Endothelial cell of umbilical vein (primary cell): ENCODE data around the gene UBE2I.

Experiments used
- EZH2 ChIP-seq: IDR thresholded peaks from 2 replicates; pipeline ENCODE4 v1.6.1; 2012; ENCODE audit warnings: borderline replicate concordance, low read depth, mild to moderate bottlenecking, moderate library complexity, low read length, inconsistent platforms; ENCODE audit not compliant: severe bottlenecking
- FOS ChIP-seq: IDR thresholded peaks from 2 replicates; pipeline ENCODE4 v1.6.1; 2011; ENCODE audit warnings: mild to moderate bottlenecking, low read length, moderate library complexity, borderline replicate concordance; ENCODE audit not compliant: insufficient read depth
- GATA2 ChIP-seq: IDR thresholded peaks from 2 replicates; pipeline ENCODE4 v1.7.0; 2011; ENCODE audit warnings: low read depth, mild to moderate bottlenecking, moderate library complexity, mixed read lengths, low read length; ENCODE audit not compliant: insufficient read length, insufficient read depth
- JUN ChIP-seq: IDR thresholded peaks from 2 replicates; pipeline ENCODE4 v1.6.1; 2011; ENCODE audit warnings: borderline replicate concordance, low read depth; ENCODE audit not compliant: insufficient read length, insufficient read depth
- MYC ChIP-seq: IDR thresholded peaks from one replicate; pipeline ENCODE4 v1.6.1; 2011; ENCODE audit warnings: mild to moderate bottlenecking, low read depth, low read length
- POLR2A ChIP-seq: IDR thresholded peaks from 2 replicates; pipeline ENCODE4 v1.6.1; 2012; ENCODE audit warnings: low read depth, mild to moderate bottlenecking, control low read depth, low read length
- POLR2AphosphoS5 ChIP-seq: IDR thresholded peaks from 2 replicates; pipeline ENCODE4 v1.6.1; 2012; ENCODE audit warnings: low read depth, mild to moderate bottlenecking, control low read depth, low read length, moderate library complexity; ENCODE audit not compliant: insufficient read depth
- TF ChIP-seq, protein P1 (sequence below), 2 donors: IDR thresholded peaks; 1 replicate in 1 of 2; 2 replicates in 1 of 2; pipeline ENCODE4 v1.5.1; 2011; ENCODE audit warnings: low read length in 2 of 2, mild to moderate bottlenecking in 2 of 2, moderate library complexity in 2 of 2, control low read depth in 1 of 2, inconsistent platforms in 1 of 2, low read depth in 1 of 2; ENCODE audit not compliant: insufficient read depth in 1 of 2; ENCODE audit errors: extremely low read depth in 1 of 2
- TF ChIP-seq, protein P2 (sequence below): IDR thresholded peaks from 2 replicates; pipeline ENCODE4 v1.6.1; 2011; ENCODE audit not compliant: insufficient read depth, insufficient read length

DNA sequence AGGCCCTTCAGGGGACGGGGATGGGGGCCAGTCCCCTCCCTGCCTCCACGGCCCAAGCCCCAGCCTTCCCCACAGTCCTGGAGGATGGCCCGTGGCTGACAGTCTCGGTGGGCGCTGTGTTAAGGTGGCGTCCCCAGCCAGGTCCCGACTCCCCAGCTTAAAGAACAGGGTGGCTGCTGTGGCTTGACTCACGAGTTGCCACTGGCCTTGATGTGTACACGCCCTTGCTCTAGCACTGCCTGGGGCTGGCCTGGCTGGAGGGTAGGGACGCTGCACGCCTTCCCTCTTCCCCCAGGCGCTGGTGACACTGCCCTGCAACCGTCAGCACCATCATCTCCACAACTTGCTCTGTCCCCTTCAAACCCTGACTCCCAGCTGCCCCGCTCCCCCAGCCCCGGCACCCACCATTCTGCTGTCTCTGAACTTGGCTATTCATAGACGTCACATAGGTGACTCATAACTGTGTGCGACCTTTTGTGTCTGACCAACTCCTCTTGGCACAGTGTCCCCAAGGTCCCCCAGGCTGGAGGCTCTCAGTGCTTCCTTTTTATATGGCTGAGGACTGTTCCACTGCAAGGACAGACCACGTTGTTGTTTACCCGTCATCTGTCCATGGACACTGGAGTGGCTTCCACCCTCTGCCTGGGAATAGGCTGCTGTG is 48.6 kb downstream of the UBE2I start:
- TF ChIP-seq EZH2 = no peak
- TF ChIP-seq POLR2A = no peak
- TF ChIP-seq, protein P1, sequence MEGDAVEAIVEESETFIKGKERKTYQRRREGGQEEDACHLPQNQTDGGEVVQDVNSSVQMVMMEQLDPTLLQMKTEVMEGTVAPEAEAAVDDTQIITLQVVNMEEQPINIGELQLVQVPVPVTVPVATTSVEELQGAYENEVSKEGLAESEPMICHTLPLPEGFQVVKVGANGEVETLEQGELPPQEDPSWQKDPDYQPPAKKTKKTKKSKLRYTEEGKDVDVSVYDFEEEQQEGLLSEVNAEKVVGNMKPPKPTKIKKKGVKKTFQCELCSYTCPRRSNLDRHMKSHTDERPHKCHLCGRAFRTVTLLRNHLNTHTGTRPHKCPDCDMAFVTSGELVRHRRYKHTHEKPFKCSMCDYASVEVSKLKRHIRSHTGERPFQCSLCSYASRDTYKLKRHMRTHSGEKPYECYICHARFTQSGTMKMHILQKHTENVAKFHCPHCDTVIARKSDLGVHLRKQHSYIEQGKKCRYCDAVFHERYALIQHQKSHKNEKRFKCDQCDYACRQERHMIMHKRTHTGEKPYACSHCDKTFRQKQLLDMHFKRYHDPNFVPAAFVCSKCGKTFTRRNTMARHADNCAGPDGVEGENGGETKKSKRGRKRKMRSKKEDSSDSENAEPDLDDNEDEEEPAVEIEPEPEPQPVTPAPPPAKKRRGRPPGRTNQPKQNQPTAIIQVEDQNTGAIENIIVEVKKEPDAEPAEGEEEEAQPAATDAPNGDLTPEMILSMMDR (IDR thresholded peaks at IDR 0.05; ENCODE audit: extremely low read depth in 1 of 2, insufficient read depth in 1 of 2, low read depth in 1 of 2, low read length in 2 of 2) = no peak
- no peak for TF ChIP-seq MYC
- TF ChIP-seq JUN = no peak
- no peak for TF ChIP-seq POLR2AphosphoS5
- no peak for TF ChIP-seq FOS
- TF ChIP-seq, protein P2, sequence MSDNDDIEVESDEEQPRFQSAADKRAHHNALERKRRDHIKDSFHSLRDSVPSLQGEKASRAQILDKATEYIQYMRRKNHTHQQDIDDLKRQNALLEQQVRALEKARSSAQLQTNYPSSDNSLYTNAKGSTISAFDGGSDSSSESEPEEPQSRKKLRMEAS = no peak
- no peak for TF ChIP-seq GATA2
